Pancreas (tissue), 10 donors: Measurements from ENCODE around the gene KRT71. TPM values are rescaled to one million over a fixed set of nuclear protein-coding genes. Genes with fewer than 3 reads are reported as not detected.
"Not testable (repeated sequence)": the region's sequence is repeated elsewhere in the genome, so short reads cannot be mapped to it uniquely, and the experiment has no call there.

Source experiments
- ATAC-seq, 4 donors: fragments of 200-7000 bp; cut with Tn5 transposase; one replicate each; pipeline versions ENCODE4 v1.8.0 to v1.9.1; 2020; ENCODE audit warnings: mild to moderate bottlenecking in 4 of 4, moderate library complexity in 4 of 4
- DNase-seq, 6 donors: peaks; one replicate each; pipeline ENCODE4 v3.0.0-alpha.2; 2020
- FAIRE-seq: peaks from 2 replicates; lab custom pipeline; 2012; peaks lifted over from hg19 to GRCh38; lab: Jason Lieb, UNC
- H3K27ac ChIP-seq, 4 donors: fragments of 200-600 bp; sonication (generic); 1 replicate in 3 of 4; 2 replicates in 1 of 4; pipeline versions ENCODE4 v1.5.0 to v1.8.0; 2020
- H3K27me3 ChIP-seq, 4 donors: fragments of 200-600 bp; one replicate each; pipeline ENCODE4 v1.8.0; 2021
- H3K36me3 ChIP-seq, 3 donors: fragments of 200-600 bp; sonication (generic) in 1 of 3; one replicate each; pipeline versions ENCODE4 v1.5.0 to v1.8.0; 2020 to 2021
- H3K4me1 ChIP-seq, 3 donors: fragments of 200-600 bp; one replicate each; pipeline ENCODE4 v1.8.0; 2021
- H3K4me3 ChIP-seq, 4 donors: fragments of 200-600 bp; sonication (generic) in 2 of 4; one replicate each; pipeline versions ENCODE4 v1.5.0 to v1.8.0; 2020 to 2021
- H3K9me3 ChIP-seq, 4 donors: fragments of 200-600 bp; one replicate each; pipeline ENCODE4 v1.8.0; 2021
- CTCF ChIP-seq, 4 donors: fragments of 200-600 bp; sonication (generic) in 3 of 4; IDR thresholded peaks; one replicate each; pipeline versions ENCODE4 v1.5.0 to v1.8.0; 2021; ENCODE audit warnings: antibody characterized with exemption in 4 of 4
- WGBS, 2 donors: extraction: QIAGEN DNeasy Blood & Tissue Kit; methylation state at CpG; one replicate each; pipeline ENCODE4 v1.1.7; 2013; 5-methylcytosine and 5-hydroxymethylcytosine counted together
- intact Hi-C, 3 donors: fragments of 100-400 bp; cut with DNase I; formaldehyde crosslinking; loops; one replicate each; pipeline versions ENCODE4 v1.11.1 to v1.14.2; 2022
- polyA plus RNA-seq, 2 donors: library from polyadenylated mRNA; stranded (reverse); fragments of 200-250 nt; gene quantifications; one replicate each; pipeline ENCODE4 v1.2.3, GENCODE V29; 2013
- total RNA-seq, 6 donors: library from RNA; stranded (reverse); fragmentation: NEBNext Ultra II Directional in 4 of 6; extraction: Animal tissue kit (Norgen Biotek cat#: 25700) in 4 of 6; gene quantifications; one replicate each; pipeline versions ENCODE4 v1.2.1 to v1.2.4, GENCODE V29; 2021 to 2023
- donor health status: healthy with polysubstance abuse.
- donor health status: DM: no; HTN: no; CAD: no; lungs with moderate emphysema.
- donor health status: DM: no; HTN: no; CAD: no.
- donor health status: control.
- donor health status: control.
- donor health status: Bipolar disorder and iron deficiency.
- donor health status: DM: yes; HTN: yes; CAD: no.
- donor health status: DM: no; HTN: no; CAD: no.
- donor health status: DM: no; HTN: no; CAD: no.
- donor health status: DM: yes; HTN: yes; CAD: no.

KRT71 gene
- total and polyA plus RNA-seq, 8 donors, result not detected

GRCh38 chr12:52600071-52600470 is 47.1 kb upstream of the KRT71 start:
- Histone ChIP-seq H3K27ac (no peak overlapping the region), H3K4me3 (no peak overlapping the region), H3K9me3 (no peaks in the 10 kb centered on the region), H3K36me3 (no peaks in the 10 kb centered on the region), H3K27me3 (peaks cover 0 to 11% (median 4%) of the 10 kb centered on the region in 4 donors), H3K4me1 (no peaks in the 10 kb centered on the region)
- FAIRE-seq, result no peak
- 40 to 53% methylated on average over 2 of the region's 2 CpGs for WGBS, 2 donors
- TF ChIP-seq CTCF (IDR thresholded peaks at IDR 0.05), result no peak
- intact Hi-C loops, result no loop called here
- DNase-seq, result no peak
- ATAC-seq, result no peak

- ATAC-seq, result no peak
- Histone ChIP-seq H3K36me3 (no peaks in the 10 kb centered on the region), H3K4me3 (no peak overlapping the region), H3K27me3 (peaks cover 0 to 15% (median 4%) of the 10 kb centered on the region in 4 donors), H3K4me1 (no peaks in the 10 kb centered on the region), H3K27ac (no peak overlapping the region), H3K9me3 (no peaks in the 10 kb centered on the region)
- DNase-seq, result no peak
- intact Hi-C loops, result no loop called here
- FAIRE-seq, result no peak
- no peak for TF ChIP-seq CTCF (IDR thresholded peaks at IDR 0.05)
- WGBS, 2 donors, result 67 to 70% methylated on average over 5 of the region's 5 CpGs
These were observed 46.0 kb upstream of the KRT71 start for GRCh38 chr12:52598966-52599365.

GRCh38 chr12:52594237-52594636 is 41.3 kb upstream of the KRT71 start:
- H3K27ac ChIP-seq, FAIRE-seq, H3K4me1 ChIP-seq, H3K27me3 ChIP-seq, H3K4me3 ChIP-seq, H3K36me3 ChIP-seq, H3K9me3 ChIP-seq, intact Hi-C loops, DNase-seq, ATAC-seq: not testable (repeated sequence)
- 90 to 93% methylated on average over 4 of the region's 4 CpGs for WGBS, 2 donors

- FAIRE-seq, result no peak
- WGBS, 2 donors, result 74 to 80% methylated on average over 11 of the region's 11 CpGs
- peaks cover 0 to 4% (median 0%) of the 10 kb centered on the region in 4 donors for H3K27me3 ChIP-seq
- H3K36me3 ChIP-seq, result no peaks in the 10 kb centered on the region
- H3K27ac ChIP-seq, result no peak overlapping the region
- no peak for DNase-seq
- H3K4me1 ChIP-seq, result no peaks in the 10 kb centered on the region
- intact Hi-C loops, result no loop called here
- TF ChIP-seq CTCF (IDR thresholded peaks at IDR 0.05), result no peak
- no peaks in the 10 kb centered on the region for H3K9me3 ChIP-seq
- no peak overlapping the region for H3K4me3 ChIP-seq
- no peak for ATAC-seq
These were observed 38.6 kb upstream of the KRT71 start for GRCh38 chr12:52591521-52591920.

- no peak for DNase-seq
- Histone ChIP-seq H3K4me3 (no peak overlapping the region), H3K27me3 (peaks cover 0 to 4% (median 0%) of the 10 kb centered on the region in 4 donors), H3K9me3 (no peaks in the 10 kb centered on the region), H3K4me1 (no peaks in the 10 kb centered on the region), H3K36me3 (no peaks in the 10 kb centered on the region), H3K27ac (no peak overlapping the region)
- TF ChIP-seq CTCF (IDR thresholded peaks at IDR 0.05), result no peak
- whole genome bisulfite sequencing, 2 donors, result 80 to 82% methylated on average over 6 of the region's 6 CpGs
- intact Hi-C loops, result no loop called here
- no peak for FAIRE-seq
- no peak for ATAC-seq
These were observed 37.1 kb upstream of the KRT71 start for GRCh38 chr12:52590021-52590420.
